Ramos (cell line): ENCODE data around the gene ARHGAP44.

ENCODE experiments used
- in situ Hi-C: fragments of 300-500 bp; cut with MboI; formaldehyde crosslinking; loops from one replicate; pipeline ENCODE4 v1.14.3; 2022; ENCODE audit warnings: low sequenced_read_pairs; ENCODE audit not compliant: unreplicated experiment

ARHGAP44 gene

DNA sequence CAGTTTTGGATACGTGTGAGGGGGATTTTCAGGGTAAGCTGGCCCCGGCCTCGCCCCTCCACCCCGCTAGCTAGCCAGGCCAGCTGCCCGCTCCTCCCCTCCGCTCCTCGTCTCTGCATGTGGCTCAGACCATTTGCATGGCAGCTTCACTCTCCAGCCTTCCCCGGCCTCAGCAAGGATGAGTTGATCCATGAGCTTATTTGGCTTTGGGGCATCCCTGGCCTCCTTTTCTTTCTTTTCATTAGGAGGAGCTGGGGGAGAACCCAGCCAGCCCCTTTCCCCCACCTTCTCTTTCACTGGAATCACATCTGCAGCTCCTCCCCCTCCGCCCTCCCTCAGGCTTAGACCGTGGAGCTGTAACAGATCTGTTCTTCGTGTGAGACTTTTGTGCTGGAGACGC, 197.8 kb downstream of the ARHGAP44 start:
- in situ Hi-C loops: no loop called here

DNA sequence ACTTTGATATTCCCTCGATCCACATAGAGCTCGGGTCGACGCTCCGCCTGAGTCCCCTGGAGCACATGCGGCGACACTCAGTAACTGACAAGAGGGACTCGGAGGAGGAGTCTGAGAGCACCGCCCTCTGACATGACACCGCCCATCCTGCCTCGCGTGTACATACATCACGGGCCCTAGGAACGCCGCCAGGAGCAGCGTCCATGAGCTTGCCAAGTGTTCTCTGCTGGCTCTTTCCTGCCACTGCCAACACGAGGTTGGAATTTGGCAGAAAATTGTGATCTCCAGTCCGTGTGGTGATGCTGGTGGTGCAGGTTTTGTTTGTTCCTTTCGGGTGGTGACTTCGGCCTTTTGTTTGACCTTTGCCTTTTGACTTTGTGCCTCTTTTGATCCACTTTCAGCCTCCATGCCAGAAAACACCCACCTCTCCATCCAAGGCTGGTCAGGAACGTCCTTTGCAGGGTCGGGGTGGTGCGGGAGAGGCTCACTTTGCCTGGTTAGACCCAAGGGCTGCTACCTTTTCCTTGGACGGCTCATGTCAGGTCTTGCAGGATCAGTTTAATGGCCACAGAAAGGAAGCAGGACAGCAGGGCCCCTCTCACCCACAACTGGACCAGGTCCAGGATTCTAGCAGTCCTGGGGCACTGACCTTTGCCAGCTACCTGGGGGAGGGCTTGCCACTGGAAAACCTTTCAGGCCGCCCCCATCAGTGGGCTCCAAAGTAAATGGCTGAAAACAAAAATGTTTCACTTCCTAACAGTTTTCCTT, 200.9 kb downstream of the ARHGAP44 start:
- in situ Hi-C loops: no loop called here

DNA sequence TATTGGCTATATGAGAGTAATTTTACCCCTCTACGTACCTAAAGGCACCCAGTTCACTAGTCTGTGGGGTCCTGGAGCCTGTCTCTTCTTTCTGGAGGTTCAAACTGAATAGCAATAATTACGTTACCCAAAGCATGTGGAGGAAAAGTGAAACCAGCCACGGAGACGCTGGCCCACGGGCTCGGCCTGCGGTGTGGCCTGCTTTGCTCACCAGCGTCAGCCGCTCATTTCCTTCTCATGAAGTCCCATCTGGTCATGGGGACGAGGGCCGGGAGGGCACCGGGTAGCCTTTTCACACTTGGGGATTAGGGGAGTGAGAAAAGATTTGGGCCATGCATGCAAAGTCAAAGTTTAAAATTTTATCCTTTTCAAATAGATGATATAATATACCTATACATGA, 201.6 kb downstream of the ARHGAP44 start:
- in situ Hi-C loops: no loop called here

DNA sequence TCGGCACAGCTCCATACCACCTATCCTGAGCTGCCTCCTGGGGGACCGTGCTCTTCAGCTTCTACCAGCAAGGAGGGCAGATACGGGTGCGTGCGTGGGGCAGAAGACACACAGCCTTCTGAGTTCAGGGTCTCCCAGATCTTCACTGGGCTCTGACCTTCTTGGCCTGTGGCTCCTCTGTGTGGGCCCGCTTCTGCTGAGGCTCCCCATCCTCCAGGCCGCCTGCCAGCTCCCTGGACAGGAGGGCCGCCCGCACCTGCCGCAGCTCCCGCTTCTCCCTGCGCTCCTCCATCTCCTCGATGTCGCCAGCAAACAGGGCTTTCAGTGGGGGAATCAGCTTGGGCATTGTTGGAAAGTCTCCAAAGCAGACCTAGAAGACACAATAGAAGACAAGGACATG, 203.4 kb downstream of the ARHGAP44 start:
- in situ Hi-C loops: no loop called here

DNA sequence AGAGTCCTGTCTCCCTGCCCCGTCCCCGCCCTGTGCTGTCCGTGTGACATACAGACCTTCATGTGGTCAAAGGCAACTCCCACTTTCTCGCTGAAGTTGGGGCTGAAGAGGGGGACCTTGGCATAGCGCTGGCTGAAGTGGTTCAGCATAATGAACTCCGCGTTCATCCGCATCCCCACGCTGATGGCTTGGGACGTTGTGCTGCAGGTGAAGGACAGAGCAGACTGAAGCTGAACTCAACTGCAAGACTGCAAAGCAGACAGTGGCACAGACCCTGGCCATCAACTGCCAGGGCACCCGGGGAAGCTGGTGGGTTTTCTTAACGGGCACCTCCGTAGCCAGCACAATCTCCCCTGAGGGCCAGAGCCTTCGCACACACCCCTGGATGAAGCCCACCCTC, 204.3 kb downstream of the ARHGAP44 start:
- in situ Hi-C loops: no loop called here

DNA sequence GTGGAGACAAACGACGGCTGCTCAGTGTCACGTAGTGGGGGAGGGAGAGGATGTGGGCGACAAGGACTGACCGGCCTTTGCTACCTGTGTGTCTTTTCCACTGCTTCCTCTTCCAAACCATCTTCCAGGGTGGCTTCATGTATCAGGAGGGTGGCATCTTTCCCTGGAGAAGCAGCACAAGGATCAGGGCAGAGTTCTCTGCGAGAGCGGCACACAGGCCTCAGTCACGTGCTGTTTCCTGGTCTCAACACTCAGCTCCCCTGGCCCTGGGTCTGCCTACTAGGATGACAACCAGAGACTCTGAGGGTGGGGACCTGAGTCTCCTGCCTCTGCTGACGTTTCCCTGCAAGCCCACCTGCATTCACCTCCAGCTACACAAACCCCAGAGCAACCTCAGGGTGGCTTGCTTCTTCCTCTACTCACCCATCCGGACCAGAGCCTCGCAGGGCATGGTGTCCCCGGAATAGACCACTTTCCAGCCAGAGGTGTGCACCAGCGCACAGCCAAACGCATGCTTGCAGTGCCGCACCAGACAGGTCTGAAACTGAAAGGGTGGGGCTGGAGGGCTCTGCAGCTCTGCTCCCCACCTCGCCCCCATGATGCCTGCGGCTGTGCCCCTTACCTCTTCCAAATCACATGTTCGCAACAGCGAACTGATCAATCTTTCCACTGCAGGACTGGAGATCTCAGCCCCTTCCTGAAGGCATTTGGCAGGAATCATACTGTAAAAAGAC, 205.2 kb downstream of the ARHGAP44 start:
- in situ Hi-C loops: no loop called here

DNA sequence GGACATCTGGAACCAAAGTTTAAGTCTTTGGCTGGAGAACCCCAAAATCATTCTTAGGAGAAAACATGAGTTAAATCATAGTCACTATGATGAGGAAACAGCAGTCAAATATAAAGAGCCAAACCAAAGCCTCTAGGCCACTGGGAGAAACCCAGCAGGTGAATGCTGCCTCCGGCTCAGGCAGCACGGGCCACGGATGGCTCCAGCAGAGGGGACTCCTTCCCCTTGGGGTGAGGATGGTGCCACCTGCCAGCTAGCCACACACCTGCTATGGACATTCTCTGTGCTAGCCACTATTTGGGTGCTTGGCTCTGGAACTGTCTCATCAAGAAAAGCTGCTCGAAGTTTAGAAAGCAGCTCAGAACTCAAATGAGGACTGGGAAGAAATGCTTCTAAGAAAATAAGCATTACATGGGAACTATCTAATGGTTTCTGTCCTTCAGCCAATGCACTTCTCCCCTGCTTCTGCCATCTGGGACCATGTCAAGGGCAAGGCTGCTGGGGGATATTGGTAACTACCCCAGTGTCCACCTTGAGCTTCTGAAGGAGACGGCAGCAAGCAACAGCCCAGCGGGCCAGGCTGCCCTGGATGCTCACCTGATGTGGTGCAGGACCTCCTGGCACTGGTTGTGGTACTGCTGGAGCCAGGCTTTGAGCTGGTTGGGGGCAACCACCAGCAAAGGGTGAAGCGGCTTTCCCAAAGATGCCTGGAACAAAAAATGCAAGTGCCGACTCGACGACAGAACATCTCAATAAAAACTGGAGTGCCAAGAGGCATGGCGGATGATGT, 206.0 kb downstream of the ARHGAP44 start:
- in situ Hi-C loops: no loop called here

DNA sequence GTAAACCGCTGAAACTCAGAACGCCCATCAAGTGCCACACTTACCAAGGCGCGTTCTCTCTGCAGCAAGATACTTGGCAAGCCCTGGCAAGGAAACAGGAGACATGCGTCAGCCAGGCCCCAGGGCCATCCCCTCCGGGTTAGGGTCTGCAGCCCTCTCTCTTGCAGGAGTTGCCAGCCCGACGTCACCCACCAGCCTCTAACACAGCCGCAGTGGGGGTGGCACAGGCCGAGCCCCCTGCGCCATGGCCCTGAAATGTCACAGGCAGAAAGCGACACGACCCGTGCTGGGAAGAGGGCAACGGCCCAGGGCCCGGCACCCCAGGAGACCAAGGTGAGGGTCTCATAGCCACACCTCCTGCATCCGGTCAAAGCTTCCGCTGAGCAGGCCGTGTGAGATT, 206.6 kb downstream of the ARHGAP44 start:
- in situ Hi-C loops: no loop called here

DNA sequence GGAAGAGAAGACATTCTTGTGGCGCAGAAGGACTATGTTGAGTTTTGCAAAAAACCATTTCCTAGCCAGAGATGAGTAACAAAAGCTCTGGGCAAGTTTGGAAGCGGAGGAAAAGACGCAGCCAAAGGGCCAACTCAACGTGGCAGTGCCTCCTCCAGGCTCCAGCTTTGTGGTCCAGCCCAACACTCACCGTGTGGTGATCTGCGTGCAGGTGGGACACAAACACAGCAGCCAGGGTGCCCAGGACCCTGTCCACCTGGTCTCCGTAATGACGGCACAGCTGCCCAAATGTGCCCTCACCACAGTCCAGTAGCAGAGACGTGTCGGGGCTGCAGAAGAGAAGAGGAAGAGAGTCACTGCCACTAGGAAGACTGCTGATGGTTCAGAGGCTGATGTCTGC, 207.1 kb downstream of the ARHGAP44 start:
- in situ Hi-C loops: no loop called here

DNA sequence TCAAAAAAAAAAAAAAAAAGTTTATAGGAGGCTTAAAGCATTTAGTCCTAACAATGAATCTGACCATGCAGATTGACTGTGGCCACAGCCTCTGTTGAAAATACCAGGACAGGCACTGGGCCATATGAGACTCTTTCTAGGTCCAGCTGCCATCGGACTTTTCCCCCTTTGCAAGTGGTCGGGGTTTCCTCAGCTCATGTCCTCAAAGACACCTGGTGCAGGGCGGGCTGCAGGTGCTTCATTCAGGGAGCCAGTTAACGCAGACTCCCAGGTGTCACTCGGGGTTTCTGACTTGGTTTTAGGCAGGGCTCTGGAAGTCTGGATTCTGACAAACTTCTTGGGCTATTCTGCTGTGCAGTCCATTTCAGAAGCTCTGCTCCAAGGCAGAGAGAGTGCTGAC, 207.6 kb downstream of the ARHGAP44 start:
- in situ Hi-C loops: no loop called here

DNA sequence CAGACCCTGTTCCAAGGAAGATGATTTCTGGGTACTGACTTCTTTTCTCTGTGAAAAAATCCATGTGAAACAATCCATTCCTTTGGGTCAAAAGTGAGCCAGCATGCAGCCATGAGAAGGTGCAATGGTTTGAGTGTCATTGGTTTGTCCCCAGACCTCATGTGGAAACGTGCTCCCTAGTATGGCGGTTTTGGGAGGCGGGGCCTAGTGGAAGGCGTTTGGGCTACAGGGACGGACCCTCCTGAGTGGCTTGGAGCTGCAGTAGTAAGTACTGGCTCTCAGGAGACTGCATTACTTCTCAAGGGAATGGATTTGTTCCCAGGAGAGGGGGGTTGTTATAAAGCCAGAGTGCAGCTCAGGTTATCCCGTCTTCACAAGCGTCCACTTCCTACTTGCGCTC, 209.2 kb downstream of the ARHGAP44 start:
- in situ Hi-C loops: no loop called here

DNA sequence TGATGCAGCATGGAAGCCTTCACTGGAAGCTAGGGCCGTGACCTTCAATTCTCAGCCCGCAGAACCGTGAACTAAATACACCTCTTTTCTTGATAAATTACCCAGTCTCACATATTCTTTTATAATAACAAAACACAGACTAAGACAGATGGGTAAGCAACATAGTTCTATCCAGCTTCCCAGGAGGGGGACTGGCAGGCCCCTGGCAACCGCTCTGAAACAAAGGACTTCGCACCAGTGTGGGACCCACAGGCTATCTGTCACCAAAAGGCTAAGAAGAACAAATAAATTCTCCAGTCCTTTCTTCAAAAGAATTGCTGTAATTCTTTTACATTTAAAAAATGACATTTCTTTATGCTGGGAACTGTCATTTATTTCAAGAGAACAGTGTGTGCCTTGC, 209.6 kb downstream of the ARHGAP44 start:
- in situ Hi-C loops: no loop called here

DNA sequence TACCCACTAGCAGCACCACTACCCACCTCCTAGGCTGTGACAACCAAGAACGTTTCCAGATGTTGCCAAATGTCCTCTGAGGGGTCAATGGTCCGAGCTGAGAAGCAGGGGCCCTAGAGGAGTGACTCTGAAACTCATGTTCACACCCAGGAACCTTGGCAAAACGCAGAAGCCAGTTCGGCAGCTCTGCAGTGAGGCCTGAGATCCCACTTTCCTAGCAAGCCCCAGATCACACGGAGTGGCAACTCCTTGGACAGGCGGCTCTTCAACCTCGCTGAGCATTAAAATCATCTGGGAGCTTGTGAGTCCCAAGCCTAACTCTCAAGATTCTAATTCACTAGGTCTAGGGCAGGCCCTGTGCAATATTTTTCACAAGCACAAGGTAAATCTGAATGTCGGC, 211.3 kb downstream of the ARHGAP44 start:
- in situ Hi-C loops: no loop called here

DNA sequence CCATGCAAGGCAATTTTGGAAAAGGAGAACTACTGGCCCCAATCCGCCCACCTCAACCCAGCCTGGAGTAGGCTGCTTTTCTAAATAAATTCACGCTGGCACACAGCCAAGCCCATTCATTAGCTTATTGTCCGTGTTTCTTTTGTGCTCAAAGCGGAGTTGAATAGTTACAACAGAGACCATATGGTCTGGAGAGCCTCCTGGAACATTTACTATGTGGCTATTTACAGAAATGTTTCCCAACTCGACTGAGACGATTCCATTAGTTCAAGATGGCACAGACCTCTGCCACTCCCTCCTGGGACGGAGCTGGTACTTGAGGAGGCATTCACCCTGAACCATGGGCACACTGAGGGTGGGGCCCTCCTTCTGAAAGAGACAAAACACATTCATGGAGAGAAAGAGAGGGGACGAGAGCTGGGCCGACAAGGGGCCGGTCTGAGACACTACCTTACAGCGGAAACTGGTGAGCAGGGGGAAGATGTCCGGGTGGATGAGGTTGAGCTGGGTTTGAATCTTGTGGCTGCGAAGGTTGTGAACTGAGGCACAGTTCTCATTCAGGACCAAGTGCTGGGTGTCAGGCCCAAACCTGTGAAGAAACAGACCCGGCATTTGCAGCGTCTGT, 212.8 kb downstream of the ARHGAP44 start:
- in situ Hi-C loops: no loop called here

DNA sequence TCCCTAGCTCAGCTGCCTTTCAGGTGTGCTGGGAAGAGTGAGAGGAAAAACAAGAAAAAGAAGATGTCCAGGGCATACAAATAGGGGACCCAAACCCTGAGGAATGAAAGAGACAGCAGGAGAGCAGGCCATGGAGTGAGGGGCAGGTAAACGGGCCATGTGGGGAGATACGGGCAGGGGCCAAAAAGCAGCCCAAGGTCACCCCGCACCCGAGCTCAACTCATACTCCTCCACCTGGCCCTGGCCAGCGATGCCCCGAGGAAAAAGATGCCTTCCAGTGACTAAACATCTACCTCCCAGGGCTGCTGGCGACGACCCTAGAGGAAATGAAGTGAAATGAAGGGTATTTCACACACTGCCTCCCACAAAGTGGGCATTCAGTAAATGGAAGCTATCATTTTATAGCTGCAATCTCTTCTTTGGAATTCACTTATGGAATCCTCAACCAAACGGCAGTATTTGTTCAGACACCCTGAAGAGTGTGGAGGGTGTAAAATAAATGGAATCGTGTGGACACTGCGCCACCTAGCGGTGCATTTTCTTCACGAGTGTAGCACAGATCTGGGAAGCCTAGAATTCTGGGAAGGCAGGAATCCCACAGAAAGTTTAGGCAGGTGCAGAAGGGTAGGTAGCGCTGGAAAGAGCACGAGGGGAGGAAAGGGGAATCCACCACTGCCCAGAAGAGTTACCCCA, 213.6 kb downstream of the ARHGAP44 start:
- in situ Hi-C loops: no loop called here

DNA sequence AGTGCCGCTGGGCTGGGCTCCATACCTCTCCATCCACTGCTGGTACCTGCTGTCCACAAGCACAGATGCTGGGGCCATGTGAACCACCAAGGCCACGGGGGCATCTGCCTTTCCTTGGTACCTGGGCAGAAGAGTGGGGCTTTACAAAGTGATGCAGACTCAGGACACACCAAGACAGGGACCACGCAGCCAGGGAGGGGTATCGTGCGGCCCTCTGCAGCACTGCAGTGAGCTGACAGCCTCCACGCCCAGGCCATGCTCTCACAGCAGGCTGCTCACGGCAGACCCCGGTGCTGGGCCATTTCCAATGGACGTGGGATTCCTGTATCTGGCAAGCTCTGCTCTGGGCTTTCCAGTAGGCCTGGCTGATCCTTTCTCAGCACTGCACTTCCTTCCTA, 214.2 kb downstream of the ARHGAP44 start:
- in situ Hi-C loops: no loop called here

DNA sequence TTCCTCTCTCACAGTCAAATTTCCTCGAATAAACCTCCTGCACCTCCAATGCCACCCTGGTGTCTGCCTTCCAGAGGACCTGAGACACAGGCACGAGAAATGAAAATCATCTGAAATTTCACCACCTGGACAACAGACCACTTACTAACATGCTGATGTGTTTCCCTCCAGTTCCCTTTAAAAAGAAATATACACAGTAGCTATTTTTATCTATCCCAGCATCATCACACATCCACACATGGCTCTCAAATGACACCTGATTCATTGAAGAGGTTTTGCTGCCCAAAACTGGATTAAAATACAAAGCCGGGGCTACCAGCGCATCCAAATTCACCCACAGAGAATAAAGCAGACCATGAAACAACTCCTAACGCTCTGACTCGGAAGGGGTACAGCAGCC, 214.6 kb downstream of the ARHGAP44 start:
- in situ Hi-C loops: no loop called here

DNA sequence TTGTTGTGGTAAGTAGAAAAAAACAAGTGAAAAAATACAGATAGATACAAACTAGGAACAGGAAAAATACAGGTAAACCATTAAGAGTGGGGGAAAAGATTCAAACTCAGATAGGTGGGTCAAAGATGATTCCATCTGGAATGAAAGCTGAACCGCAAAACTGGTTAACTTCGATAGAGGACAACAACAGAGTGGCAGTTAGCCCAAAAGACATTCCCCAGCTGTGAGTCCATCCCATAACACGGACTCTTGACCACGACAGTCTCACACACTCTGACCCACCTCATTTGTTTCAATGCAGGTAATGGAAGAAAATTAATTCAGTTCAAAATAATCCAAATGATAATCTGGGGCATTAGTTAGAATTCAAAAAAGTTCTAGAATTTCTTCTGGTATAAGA, 215.0 kb downstream of the ARHGAP44 start:
- in situ Hi-C loops: no loop called here

DNA sequence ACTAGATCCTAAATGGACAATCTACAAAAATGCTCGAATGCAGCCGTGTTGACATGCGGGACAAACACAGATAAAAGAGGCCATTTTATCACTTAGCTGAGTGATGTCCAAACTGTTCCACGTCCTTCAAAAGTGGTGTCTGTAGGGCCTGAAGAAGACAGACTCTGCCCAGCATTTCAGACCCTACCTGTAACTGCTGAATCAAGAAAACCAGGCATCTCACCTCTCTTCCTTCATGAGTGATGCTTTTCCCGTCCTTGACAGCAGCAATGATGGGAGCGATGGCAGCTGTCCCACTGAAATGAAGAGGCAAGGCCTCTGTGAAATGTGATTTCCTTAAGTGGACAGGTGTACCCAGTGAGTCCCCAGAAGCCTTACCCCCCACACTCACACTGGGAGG, 216.2 kb downstream of the ARHGAP44 start:
- in situ Hi-C loops: no loop called here

DNA sequence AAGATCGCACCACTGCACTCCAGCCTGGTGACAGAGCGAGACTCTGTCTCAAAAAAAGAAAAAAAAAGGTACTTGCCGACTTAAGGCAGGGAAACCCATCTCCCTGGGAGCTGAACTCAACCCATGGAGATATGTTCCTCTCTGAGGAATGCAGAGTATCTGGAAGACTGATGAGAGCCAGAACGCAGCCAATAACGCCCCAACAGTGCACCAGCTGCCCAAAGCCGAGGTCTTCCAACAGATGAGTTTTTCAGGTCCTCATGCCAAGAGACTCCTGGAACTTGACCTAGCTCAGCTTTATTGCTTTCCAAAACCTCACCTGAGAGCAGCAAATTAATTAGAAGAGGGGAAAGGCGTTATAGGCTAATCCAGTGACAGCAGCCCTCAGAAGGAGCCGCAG, 219.2 kb downstream of the ARHGAP44 start:
- in situ Hi-C loops: no loop called here
